Ishikawa (cell line): ENCODE results near the gene SPATA31D3.

Experiments
- CEBPB ChIP-seq: IDR thresholded peaks from 2 replicates; pipeline ENCODE4 v1.6.1; 2012
- CREB1 ChIP-seq: IDR thresholded peaks from 2 replicates; pipeline ENCODE4 v1.6.1; 2012; ENCODE audit warnings: low read depth
- EGR1 ChIP-seq: IDR thresholded peaks from 2 replicates; pipeline ENCODE4 v1.6.1; 2012
- EP300 ChIP-seq: IDR thresholded peaks from 2 replicates; pipeline ENCODE4 v1.6.1; 2012; ENCODE audit warnings: borderline replicate concordance
- FOXM1 ChIP-seq: IDR thresholded peaks from 2 replicates; pipeline ENCODE4 v1.6.1; 2012; ENCODE audit warnings: low read depth, borderline replicate concordance
- MAX ChIP-seq: IDR thresholded peaks from 2 replicates; pipeline ENCODE4 v1.6.1; 2012
- NFIC ChIP-seq: IDR thresholded peaks from 2 replicates; pipeline ENCODE4 v1.6.1; 2012
- RAD21 ChIP-seq: IDR thresholded peaks from 2 replicates; pipeline ENCODE4 v1.6.1; 2012; ENCODE audit warnings: low read depth
- TAF1 ChIP-seq: IDR thresholded peaks from 2 replicates; pipeline ENCODE4 v1.6.1; 2012; ENCODE audit warnings: low read depth, mild to moderate bottlenecking
- TCF12 ChIP-seq: IDR thresholded peaks from 2 replicates; pipeline ENCODE4 v1.6.1; 2012; ENCODE audit warnings: low read depth
- TEAD4 ChIP-seq: IDR thresholded peaks from 2 replicates; pipeline ENCODE4 v1.6.1; 2012
- YY1 ChIP-seq: IDR thresholded peaks from 2 replicates; pipeline ENCODE4 v1.6.1; 2012; ENCODE audit warnings: low read depth
- ZBTB7A ChIP-seq: IDR thresholded peaks from 2 replicates; pipeline ENCODE4 v1.6.1; 2012; ENCODE audit warnings: low read depth
- TF ChIP-seq, protein P1 (sequence below): IDR thresholded peaks from 2 replicates; pipeline ENCODE4 v1.6.1; 2012; ENCODE audit warnings: low read depth, mild to moderate bottlenecking
- TF ChIP-seq, protein P2 (sequence below): IDR thresholded peaks from 2 replicates; pipeline ENCODE4 v1.6.1; 2012

SPATA31D3 gene

DNA sequence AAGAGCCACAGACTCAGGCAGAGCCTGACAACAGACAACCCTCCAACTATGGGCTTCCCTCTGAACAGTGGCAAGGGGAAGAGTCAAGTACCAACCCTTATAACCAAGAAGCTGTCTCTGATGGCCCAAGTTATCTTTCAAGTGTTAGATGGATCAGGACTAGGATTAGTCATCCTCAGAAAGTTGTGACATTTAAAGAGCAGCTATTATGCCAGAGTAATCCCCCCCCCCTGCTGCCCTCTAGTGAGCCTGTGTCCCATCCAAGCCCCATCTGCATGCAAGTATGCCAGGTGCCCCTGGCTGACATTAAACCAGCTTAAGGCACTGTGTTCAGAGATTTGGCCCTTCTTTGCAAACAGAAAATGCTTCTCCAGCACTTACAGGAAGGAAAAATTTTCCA lies 28.4 kb downstream of the SPATA31D3 start:
- no peak for TF ChIP-seq EGR1
- TF ChIP-seq, protein P1, sequence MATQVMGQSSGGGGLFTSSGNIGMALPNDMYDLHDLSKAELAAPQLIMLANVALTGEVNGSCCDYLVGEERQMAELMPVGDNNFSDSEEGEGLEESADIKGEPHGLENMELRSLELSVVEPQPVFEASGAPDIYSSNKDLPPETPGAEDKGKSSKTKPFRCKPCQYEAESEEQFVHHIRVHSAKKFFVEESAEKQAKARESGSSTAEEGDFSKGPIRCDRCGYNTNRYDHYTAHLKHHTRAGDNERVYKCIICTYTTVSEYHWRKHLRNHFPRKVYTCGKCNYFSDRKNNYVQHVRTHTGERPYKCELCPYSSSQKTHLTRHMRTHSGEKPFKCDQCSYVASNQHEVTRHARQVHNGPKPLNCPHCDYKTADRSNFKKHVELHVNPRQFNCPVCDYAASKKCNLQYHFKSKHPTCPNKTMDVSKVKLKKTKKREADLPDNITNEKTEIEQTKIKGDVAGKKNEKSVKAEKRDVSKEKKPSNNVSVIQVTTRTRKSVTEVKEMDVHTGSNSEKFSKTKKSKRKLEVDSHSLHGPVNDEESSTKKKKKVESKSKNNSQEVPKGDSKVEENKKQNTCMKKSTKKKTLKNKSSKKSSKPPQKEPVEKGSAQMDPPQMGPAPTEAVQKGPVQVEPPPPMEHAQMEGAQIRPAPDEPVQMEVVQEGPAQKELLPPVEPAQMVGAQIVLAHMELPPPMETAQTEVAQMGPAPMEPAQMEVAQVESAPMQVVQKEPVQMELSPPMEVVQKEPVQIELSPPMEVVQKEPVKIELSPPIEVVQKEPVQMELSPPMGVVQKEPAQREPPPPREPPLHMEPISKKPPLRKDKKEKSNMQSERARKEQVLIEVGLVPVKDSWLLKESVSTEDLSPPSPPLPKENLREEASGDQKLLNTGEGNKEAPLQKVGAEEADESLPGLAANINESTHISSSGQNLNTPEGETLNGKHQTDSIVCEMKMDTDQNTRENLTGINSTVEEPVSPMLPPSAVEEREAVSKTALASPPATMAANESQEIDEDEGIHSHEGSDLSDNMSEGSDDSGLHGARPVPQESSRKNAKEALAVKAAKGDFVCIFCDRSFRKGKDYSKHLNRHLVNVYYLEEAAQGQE: no peak
- no peak for TF ChIP-seq ZBTB7A
- no peak for TF ChIP-seq TAF1
- no peak for TF ChIP-seq RAD21
- no peak for TF ChIP-seq CEBPB
- TF ChIP-seq TEAD4: no peak

GRCh38 chr9:81974764-81975163 lies 31.5 kb downstream of the SPATA31D3 start:
- TF ChIP-seq CEBPB (no peak), MAX (no peak), TEAD4 (no peak), TAF1 (no peak), TCF12 (no peak), NFIC (no peak), EGR1 (no peak), EP300 (no peak), RAD21 (no peak), FOXM1 (no peak), CREB1 (no peak), YY1 (no peak), ZBTB7A (no peak)
- TF ChIP-seq, protein P2, sequence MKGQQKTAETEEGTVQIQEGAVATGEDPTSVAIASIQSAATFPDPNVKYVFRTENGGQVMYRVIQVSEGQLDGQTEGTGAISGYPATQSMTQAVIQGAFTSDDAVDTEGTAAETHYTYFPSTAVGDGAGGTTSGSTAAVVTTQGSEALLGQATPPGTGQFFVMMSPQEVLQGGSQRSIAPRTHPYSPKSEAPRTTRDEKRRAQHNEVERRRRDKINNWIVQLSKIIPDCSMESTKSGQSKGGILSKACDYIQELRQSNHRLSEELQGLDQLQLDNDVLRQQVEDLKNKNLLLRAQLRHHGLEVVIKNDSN: no peak
- TF ChIP-seq, protein P1: no peak

GRCh38 chr9:81976351-81976750 lies 33.1 kb downstream of the SPATA31D3 start:
- TF ChIP-seq MAX (no peak), YY1 (no peak), TCF12 (no peak), EP300 (no peak), FOXM1 (no peak), EGR1 (no peak), TEAD4 (no peak), RAD21 (no peak), NFIC (no peak), CEBPB (no peak), CREB1 (no peak), ZBTB7A (no peak), TAF1 (no peak)
- TF ChIP-seq, protein P2: no peak
- TF ChIP-seq, protein P1: no peak

- TF ChIP-seq, protein P1: no peak
- TF ChIP-seq EP300 (no peak), EGR1 (no peak), YY1 (no peak), CREB1 (no peak), TAF1 (no peak), ZBTB7A (no peak), MAX (no peak), TEAD4 (no peak), CEBPB (no peak), TCF12 (no peak), FOXM1 (no peak), NFIC (no peak)
- TF ChIP-seq, protein P2: no peak
Observed at GRCh38 chr9:81979196-81979595, 35.9 kb downstream of the SPATA31D3 start.
